BJ (cell line): ENCODE results near the gene ANKS1A. TPM values are rescaled to one million over a fixed set of nuclear protein-coding genes. Genes with fewer than 3 reads are reported as not detected.
"Not testable (repeated sequence)": the region's sequence is repeated elsewhere in the genome, so short reads cannot be mapped to it uniquely, and the experiment has no call there.

Source experiments
- CTCF ChIA-PET: fragments of 350-600 bp; formaldehyde crosslinking; extraction: SDS; loops from one replicate; lab custom pipeline; 2021; ENCODE audit warnings: antibody characterized with exemption, inconsistent platforms; lab: Yijun Ruan, JAX
- POLR2A ChIA-PET: fragments of 300-600 bp; sonication (Branson Sonifier 250); formaldehyde crosslinking; extraction: SDS; loops from one replicate; lab custom pipeline; 2021; ENCODE audit warnings: antibody characterized with exemption; lab: Charles Lee
- DNase-seq: peaks from one replicate; pipeline ENCODE4 v3.0.0-alpha.2; 2011; ENCODE audit warnings: low read depth
- H3K27me3 ChIP-seq: 2 replicates; pipeline ENCODE4 v1.6.0; 2011; ENCODE audit warnings: low read length; ENCODE audit not compliant: control insufficient read depth, insufficient read depth
- H3K36me3 ChIP-seq: 2 replicates; pipeline ENCODE4 v1.5.1; 2011; ENCODE audit warnings: low read length; ENCODE audit not compliant: control insufficient read depth, insufficient read depth
- H3K4me3 ChIP-seq: 2 replicates; pipeline ENCODE4 v1.5.1; 2011; ENCODE audit warnings: low read depth, mild to moderate bottlenecking, control low read depth, low read length
- polyA plus RNA-seq: library from polyadenylated mRNA; depleted of rRNA; stranded (reverse); fragments of >200 nt; gene quantifications from 2 replicates; pipeline ENCODE4 v1.2.3, GENCODE V29; 2011
- TF ChIP-seq, protein P1 (sequence below): IDR thresholded peaks from 2 replicates; pipeline ENCODE4 v1.5.1; 2011; ENCODE audit warnings: low read depth, mild to moderate bottlenecking, control low read depth, inconsistent platforms, low read length, moderate library complexity; ENCODE audit not compliant: insufficient read depth

ANKS1A gene
- polyA plus RNA-seq, 1 experiment = 4.2 TPM

DNA sequence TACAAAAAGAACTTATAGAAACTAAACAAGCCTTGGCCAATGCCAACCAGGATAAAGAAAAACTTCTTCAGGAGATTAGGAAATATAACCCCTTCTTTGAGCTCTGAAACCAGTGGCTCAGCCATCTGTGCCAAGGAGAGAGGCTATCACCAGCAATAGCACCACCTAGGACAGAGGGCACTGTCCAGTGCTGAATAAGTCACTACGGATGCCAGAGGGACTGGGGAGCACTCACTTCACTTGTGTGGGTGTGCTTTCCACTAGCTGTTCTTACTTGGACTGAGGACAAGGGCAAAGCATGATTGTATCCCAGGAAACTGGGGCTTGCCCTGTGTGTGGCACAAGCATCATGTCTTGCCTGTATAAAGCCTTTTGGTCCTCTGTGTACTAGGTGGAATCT is 16.7 kb upstream of the ANKS1A start:
- no peak for DNase-seq
- CTCF ChIA-PET = interaction anchor here (1.3 to 1.7 kb wide), 3 partner anchors 8 to 268 kb away, joined by 3 to 6 read pairs (median 4); no protein-coding TSS in a partner anchor
- H3K4me3 ChIP-seq = no peak overlapping the region
- peaks cover 16% of the 10 kb centered on the region for H3K36me3 ChIP-seq
- TF ChIP-seq, protein P1, sequence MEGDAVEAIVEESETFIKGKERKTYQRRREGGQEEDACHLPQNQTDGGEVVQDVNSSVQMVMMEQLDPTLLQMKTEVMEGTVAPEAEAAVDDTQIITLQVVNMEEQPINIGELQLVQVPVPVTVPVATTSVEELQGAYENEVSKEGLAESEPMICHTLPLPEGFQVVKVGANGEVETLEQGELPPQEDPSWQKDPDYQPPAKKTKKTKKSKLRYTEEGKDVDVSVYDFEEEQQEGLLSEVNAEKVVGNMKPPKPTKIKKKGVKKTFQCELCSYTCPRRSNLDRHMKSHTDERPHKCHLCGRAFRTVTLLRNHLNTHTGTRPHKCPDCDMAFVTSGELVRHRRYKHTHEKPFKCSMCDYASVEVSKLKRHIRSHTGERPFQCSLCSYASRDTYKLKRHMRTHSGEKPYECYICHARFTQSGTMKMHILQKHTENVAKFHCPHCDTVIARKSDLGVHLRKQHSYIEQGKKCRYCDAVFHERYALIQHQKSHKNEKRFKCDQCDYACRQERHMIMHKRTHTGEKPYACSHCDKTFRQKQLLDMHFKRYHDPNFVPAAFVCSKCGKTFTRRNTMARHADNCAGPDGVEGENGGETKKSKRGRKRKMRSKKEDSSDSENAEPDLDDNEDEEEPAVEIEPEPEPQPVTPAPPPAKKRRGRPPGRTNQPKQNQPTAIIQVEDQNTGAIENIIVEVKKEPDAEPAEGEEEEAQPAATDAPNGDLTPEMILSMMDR = no peak
- no peaks in the 10 kb centered on the region for H3K27me3 ChIP-seq
- POLR2A ChIA-PET = no interaction called here

DNA sequence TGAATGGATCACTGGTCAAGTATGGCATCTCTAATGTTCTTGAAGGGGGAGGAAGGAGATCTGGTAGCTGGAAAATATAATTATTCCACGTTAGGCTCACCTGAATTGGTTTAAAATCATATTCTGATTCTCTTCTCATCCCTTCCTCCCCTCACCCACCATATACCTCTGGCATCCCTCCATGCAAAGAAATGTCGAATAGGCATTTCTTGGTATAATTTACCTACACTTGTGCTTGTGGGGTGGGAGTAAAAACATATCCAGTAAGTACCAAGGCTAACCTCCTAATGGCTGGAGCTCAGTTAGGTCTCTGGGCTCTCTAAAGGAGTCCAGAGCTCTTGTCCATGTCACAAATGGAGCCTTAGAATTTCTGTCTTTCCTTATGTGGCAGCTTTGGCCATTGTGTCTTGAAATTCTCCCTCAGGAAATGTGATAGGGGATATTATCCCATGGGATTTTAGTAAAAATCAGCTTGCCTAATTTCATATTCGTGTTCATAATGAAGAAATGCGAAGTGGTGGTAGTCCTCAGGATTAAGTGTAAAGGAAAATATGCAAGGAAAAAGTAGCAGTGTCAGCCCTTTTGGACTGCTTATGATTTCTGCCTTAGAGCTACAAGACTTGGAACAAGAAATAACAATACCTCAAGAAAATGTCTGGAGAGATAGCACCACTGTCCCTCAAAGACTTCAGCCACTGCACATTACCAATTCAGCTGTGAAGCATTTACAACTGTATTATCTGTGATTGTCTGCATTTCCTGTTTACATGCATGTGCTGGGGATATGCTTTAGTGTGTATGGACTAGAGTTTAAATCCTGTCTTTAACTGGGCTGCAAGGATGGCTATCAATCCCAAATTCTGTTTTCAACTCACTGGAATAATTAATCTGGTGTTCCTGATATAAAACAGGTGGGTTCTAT is 13.5 kb upstream of the ANKS1A start:
- H3K27me3 ChIP-seq = no peaks in the 10 kb centered on the region
- CTCF ChIA-PET = interaction anchor here (0.7 to 0.9 kb wide), 2 partner anchors 41 to 73 kb away, joined by 3 read pairs; no protein-coding TSS in a partner anchor
- TF ChIP-seq, protein P1 = no peak
- H3K36me3 ChIP-seq = peaks cover 16% of the 10 kb centered on the region
- no peak for DNase-seq
- POLR2A ChIA-PET = no interaction called here
- H3K4me3 ChIP-seq = no peak overlapping the region

DNA sequence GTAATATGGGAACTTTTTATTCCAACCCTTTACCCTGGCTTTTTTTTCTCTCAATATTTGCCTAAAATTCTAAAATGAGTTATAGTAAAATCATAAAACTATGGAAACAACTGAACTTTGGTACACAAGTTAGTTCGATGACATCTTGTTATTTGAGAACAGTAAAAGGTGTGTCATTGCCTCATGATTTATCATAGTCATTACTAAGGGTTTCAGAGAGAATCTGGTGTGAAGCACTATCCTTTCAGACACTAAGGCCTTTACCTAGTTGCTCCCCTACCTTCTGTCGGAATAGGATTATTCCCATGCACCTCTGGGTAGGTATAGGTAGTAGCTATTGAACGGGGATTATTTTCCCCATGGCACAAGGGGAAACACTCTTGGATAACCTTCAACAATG is 12.6 kb upstream of the ANKS1A start:
- Histone ChIP-seq H3K4me3 (no peak overlapping the region), H3K36me3 (peaks cover 13% of the 10 kb centered on the region), H3K27me3 (no peaks in the 10 kb centered on the region)
- TF ChIP-seq, protein P1 = no peak
- POLR2A ChIA-PET = no interaction called here
- CTCF ChIA-PET = interaction anchor here (0.6 kb wide), 1 partner anchor 270 kb away, joined by 3 read pairs; no protein-coding TSS in a partner anchor
- DNase-seq = no peak

DNA sequence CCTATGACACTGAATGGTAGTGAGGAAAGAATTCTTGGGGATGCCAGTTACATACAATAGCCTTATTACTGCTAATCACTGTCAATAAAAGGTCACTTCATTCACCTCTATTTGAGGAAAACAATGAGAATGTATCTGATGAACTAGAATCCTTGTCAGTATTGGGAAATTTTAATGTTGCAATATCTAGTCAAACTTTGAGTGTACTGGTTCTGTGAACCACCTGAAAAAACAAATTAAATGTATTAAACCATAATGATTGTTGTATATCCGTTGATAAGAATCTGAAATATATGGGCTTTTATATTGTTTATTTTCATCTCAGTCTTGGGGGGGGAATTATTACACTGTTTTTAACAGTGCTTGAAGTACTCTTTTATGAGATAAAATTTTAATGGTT is 11.8 kb upstream of the ANKS1A start:
- Histone ChIP-seq H3K36me3 (peaks cover 10% of the 10 kb centered on the region), H3K27me3 (no peaks in the 10 kb centered on the region), H3K4me3 (no peak overlapping the region)
- TF ChIP-seq, protein P1 = no peak
- ChIA-PET CTCF (interaction anchor here (0.6 kb wide), 1 partner anchor 269 kb away, joined by 3 read pairs; no protein-coding TSS in a partner anchor), POLR2A (no interaction called here)
- no peak for DNase-seq

DNA sequence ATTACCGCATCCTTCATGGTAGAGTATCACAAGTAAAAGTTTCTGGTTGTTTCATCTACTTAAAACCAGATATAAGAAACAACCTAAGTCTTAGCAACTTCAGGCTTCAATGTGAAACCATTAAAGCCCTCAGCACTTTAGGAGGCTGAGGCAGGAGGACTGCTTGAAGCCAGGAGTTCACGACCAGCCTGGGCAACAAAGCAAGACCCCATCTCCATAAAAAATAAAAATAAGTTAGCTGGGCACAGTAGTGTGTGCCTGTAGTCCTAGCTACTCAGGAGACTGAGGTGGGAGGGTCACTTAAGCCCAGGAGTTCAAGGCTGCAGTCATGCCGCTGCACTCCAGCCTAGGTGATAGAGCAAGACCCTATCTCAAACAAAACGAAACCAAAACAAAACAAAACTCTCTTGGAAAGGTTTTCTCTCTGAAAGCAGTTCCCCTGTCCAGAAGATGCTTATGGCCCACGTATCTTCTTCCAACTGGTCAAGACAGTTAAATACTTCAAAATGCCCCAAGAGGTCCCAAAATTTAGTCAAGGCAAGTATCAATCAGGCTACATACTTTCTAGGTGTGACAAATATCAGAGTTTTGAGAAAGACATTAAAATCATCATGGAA is 11.1 kb upstream of the ANKS1A start:
- Histone ChIP-seq H3K4me3 (no peak overlapping the region), H3K27me3 (no peaks in the 10 kb centered on the region), H3K36me3 (peaks cover 6% of the 10 kb centered on the region)
- CTCF ChIA-PET = no interaction called here
- TF ChIP-seq, protein P1 = no peak
- DNase-seq = no peak
- POLR2A ChIA-PET = no interaction called here

DNA sequence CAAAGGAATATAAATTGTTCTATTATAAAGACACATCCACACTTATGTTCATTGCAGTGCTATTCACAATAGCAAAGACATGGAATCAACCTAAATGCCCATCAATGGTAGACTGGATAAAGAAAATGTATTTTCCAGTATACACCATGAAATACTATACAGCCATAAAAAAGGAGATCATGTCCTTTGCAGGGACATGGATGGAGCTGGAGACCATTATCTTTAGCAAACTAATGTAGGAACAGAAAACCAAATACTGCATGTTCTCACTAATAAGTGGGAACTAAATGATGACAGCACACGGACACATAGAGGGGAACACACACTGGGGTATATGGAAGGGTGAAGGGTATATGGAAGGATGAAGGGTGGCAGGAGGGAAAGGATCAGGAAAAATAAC is 5.0 kb upstream of the ANKS1A start:
- POLR2A ChIA-PET = not testable (repeated sequence)

More for the DNA sequence above, 5.0 kb upstream of the ANKS1A start:
- H3K36me3 ChIP-seq, DNase-seq, H3K4me3 ChIP-seq, CTCF ChIA-PET, H3K27me3 ChIP-seq: not testable (repeated sequence)
